C4-2B (cell line): ENCODE data around the gene BRAF.

Experiments
- CTCF ChIP-seq: fragments of 450-650 bp; conservative IDR thresholded peaks from 2 replicates; pipeline ENCODE4 v1.5.1; 2017; ENCODE audit warnings: mild to moderate bottlenecking
- ZFX ChIP-seq: fragments of 450-650 bp; IDR thresholded peaks from 2 replicates; pipeline ENCODE4 v1.6.1; 2017

- TF ChIP-seq CTCF (no peak), ZFX (no peak)
Observed at GRCh38 chr7:140940898-140941297, 16.2 kb upstream of the BRAF start.
